HG02852 (cell line): ENCODE data around the gene AGPAT3.

Experiments used
- ATAC-seq: cut with Tn5 transposase; IDR thresholded peaks from one replicate; pipeline ENCODE4 v1.9.1; 2021; ENCODE audit warnings: mild to moderate bottlenecking, moderate library complexity; ENCODE audit not compliant: unreplicated experiment

Gene AGPAT3

GRCh38 chr21:43905726-43906455 lies 40.9 kb downstream of the AGPAT3 start:
- no peak for ATAC-seq

GRCh38 chr21:43906585-43907370 lies 41.8 kb downstream of the AGPAT3 start:
- no peak for ATAC-seq

- no peak for ATAC-seq
Observed at GRCh38 chr21:43907751-43908150, 42.7 kb downstream of the AGPAT3 start.

- ATAC-seq: no peak
Observed at GRCh38 chr21:43908167-43908566, 43.1 kb downstream of the AGPAT3 start.

- no peak for ATAC-seq
Observed at GRCh38 chr21:43909741-43910400, 44.8 kb downstream of the AGPAT3 start.

- no peak for ATAC-seq
Observed at GRCh38 chr21:43910460-43910859, 45.4 kb downstream of the AGPAT3 start.

GRCh38 chr21:43911015-43911934 lies 46.3 kb downstream of the AGPAT3 start:
- ATAC-seq: no peak

GRCh38 chr21:43911935-43912487 lies 47.0 kb downstream of the AGPAT3 start:
- ATAC-seq: no peak

GRCh38 chr21:43912500-43912899 lies 47.5 kb downstream of the AGPAT3 start:
- no peak for ATAC-seq

GRCh38 chr21:43912910-43913309 lies 47.9 kb downstream of the AGPAT3 start:
- ATAC-seq: no peak

- ATAC-seq: no peak
Observed at GRCh38 chr21:43913928-43914327, 48.9 kb downstream of the AGPAT3 start.

GRCh38 chr21:43916076-43916475 lies 51.1 kb downstream of the AGPAT3 start:
- no peak for ATAC-seq

- ATAC-seq: peak; percentile 54
Observed at GRCh38 chr21:43916691-43917514, 51.9 kb downstream of the AGPAT3 start.

- no peak for ATAC-seq
Observed at GRCh38 chr21:43917515-43918384, 52.7 kb downstream of the AGPAT3 start.

- ATAC-seq: no peak
Observed at GRCh38 chr21:43918385-43918947, 53.4 kb downstream of the AGPAT3 start.

- no peak for ATAC-seq
Observed at GRCh38 chr21:43919283-43919682, 54.3 kb downstream of the AGPAT3 start.

GRCh38 chr21:43919871-43920801 lies 55.1 kb downstream of the AGPAT3 start:
- ATAC-seq: no peak
